DMS153 (cell line): ENCODE results near the gene ARFGAP1.
"Not testable (repeated sequence)": the region's sequence is repeated elsewhere in the genome, so short reads cannot be mapped to it uniquely, and the experiment has no call there.

Experiments
- DNase-seq: peaks from one replicate; lab custom pipeline; 2025; lab: John Stamatoyannopoulos, UW

The ARFGAP1 gene

GRCh38 chr20:63334356-63334755 lies 61.7 kb downstream of the ARFGAP1 start:
- DNase-seq, result no peak

GRCh38 chr20:63335060-63335459 lies 62.4 kb downstream of the ARFGAP1 start:
- DNase-seq, result not testable (repeated sequence)

GRCh38 chr20:63335711-63336110 lies 63.1 kb downstream of the ARFGAP1 start:
- no peak for DNase-seq

GRCh38 chr20:63336232-63336752 lies 63.7 kb downstream of the ARFGAP1 start:
- DNase-seq, result no peak

- no peak for DNase-seq
These were observed 65.3 kb downstream of the ARFGAP1 start for GRCh38 chr20:63337786-63338420.
